Peyer's patch (tissue), 4 donors: ENCODE data around the gene LRTM1.

Source experiments
- CTCF ChIP-seq, 6 experiments: fragments of 450-650 bp in 4 of 6; fragments of 200-600 bp in 2 of 6; sonication (generic) in 1 of 6; IDR thresholded peaks; one replicate each; pipeline ENCODE4 v1.5.1; 2017 to 2019; ENCODE audit warnings: antibody characterized with exemption in 6 of 6, mild to moderate bottlenecking in 3 of 6, moderate library complexity in 1 of 6
- POLR2A ChIP-seq, 2 donors: fragments of 450-650 bp; IDR thresholded peaks; one replicate each; pipeline ENCODE4 v1.5.1; 2017; ENCODE audit warnings: antibody characterized with exemption in 2 of 2, mild to moderate bottlenecking in 2 of 2, moderate library complexity in 2 of 2

- TF ChIP-seq POLR2A (IDR thresholded peaks at IDR 0.05) (no peak), CTCF (IDR thresholded peaks at IDR 0.05) (no peak)
Observed at GRCh38 chr3:54917174-54917573, 10.7 kb downstream of the LRTM1 start.
